Stimulated activated CD8-positive, alpha-beta memory T cell treated with anti-CD3 and anti-CD28 coated beads, Interleukin-4, amount 100 ng/mL, for 4 hours (primary cell): Measurements from ENCODE around the gene KDM5A.
"Not testable (repeated sequence)": the region's sequence is repeated elsewhere in the genome, so short reads cannot be mapped to it uniquely, and the experiment has no call there.

Experiments used
- DNase-seq, 2 donors: peaks; one replicate each; pipeline ENCODE4 v3.0.0-alpha.2; 2020; ENCODE audit warnings: low read depth in 2 of 2, low spot score in 1 of 2

Gene KDM5A

GRCh38 chr12:334125-334524 is 55.0 kb downstream of the KDM5A start:
- no peak for DNase-seq

- DNase-seq = no peak
These were observed 56.4 kb downstream of the KDM5A start for GRCh38 chr12:332581-333205.

- no peak for DNase-seq
These were observed 57.8 kb downstream of the KDM5A start for GRCh38 chr12:331287-331686.

GRCh38 chr12:325906-326305 is 63.2 kb downstream of the KDM5A start:
- no peak for DNase-seq

GRCh38 chr12:323507-323906 is 65.6 kb downstream of the KDM5A start:
- no peak for DNase-seq

- no peak for DNase-seq
These were observed 67.4 kb downstream of the KDM5A start for GRCh38 chr12:321606-322326.

GRCh38 chr12:318759-319515 is 70.2 kb downstream of the KDM5A start:
- DNase-seq = no peak

GRCh38 chr12:308511-308910 is 80.6 kb downstream of the KDM5A start:
- DNase-seq = no peak

- no peak for DNase-seq
These were observed 81.7 kb downstream of the KDM5A start for GRCh38 chr12:307406-307805.

GRCh38 chr12:304805-305204 is 84.3 kb downstream of the KDM5A start:
- no peak for DNase-seq

- not testable (repeated sequence) for DNase-seq
These were observed 86.4 kb downstream of the KDM5A start for GRCh38 chr12:302766-303165.

GRCh38 chr12:300166-300565 is 89.0 kb downstream of the KDM5A start:
- DNase-seq = not testable (repeated sequence)

GRCh38 chr12:299511-299910 is 89.6 kb downstream of the KDM5A start:
- not testable (repeated sequence) for DNase-seq

GRCh38 chr12:298059-298458 is 91.1 kb downstream of the KDM5A start:
- not testable (repeated sequence) for DNase-seq

GRCh38 chr12:295132-295531 is 94.0 kb downstream of the KDM5A start:
- DNase-seq = no peak

GRCh38 chr12:293199-293598 is 95.9 kb downstream of the KDM5A start:
- DNase-seq = no peak

- no peak for DNase-seq
These were observed 96.9 kb downstream of the KDM5A start for GRCh38 chr12:292186-292585.

- no peak for DNase-seq
These were observed 97.9 kb downstream of the KDM5A start for GRCh38 chr12:291153-291723.

- no peak for DNase-seq
These were observed 100.4 kb downstream of the KDM5A start for GRCh38 chr12:288687-289086.

GRCh38 chr12:286531-287300 is 102.4 kb downstream of the KDM5A start:
- DNase-seq = no peak

GRCh38 chr12:278046-278445 is 111.1 kb downstream of the KDM5A start:
- no peak for DNase-seq
